HTR-8/SVneo (cell line): ENCODE data around the gene SPCS3.
"Not testable (repeated sequence)": the region's sequence is repeated elsewhere in the genome, so short reads cannot be mapped to it uniquely, and the experiment has no call there.

Experiments used
- DNase-seq: peaks from one replicate; pipeline ENCODE4 v3.0.0; 2011; ENCODE audit warnings: low spot score, mixed read lengths; ENCODE audit not compliant: insufficient read length
- FAIRE-seq: peaks from 2 replicates; lab custom pipeline; 2011; peaks lifted over from hg19 to GRCh38; lab: Jason Lieb, UNC

The SPCS3 gene

GRCh38 chr4:176302283-176303275 is 17.2 kb upstream of the SPCS3 start:
- DNase-seq, result peak; percentile 72
- no peak for FAIRE-seq

GRCh38 chr4:176303938-176304337 is 15.8 kb upstream of the SPCS3 start:
- no peak for FAIRE-seq
- no peak for DNase-seq

- DNase-seq (no peak), FAIRE-seq (no peak)
Measured at GRCh38 chr4:176306837-176307665, 12.7 kb upstream of the SPCS3 start.

- FAIRE-seq (no peak), DNase-seq (no peak)
Measured at GRCh38 chr4:176307666-176307930, 12.2 kb upstream of the SPCS3 start.

GRCh38 chr4:176308441-176308840 is 11.3 kb upstream of the SPCS3 start:
- DNase-seq, result no peak
- FAIRE-seq, result no peak

- DNase-seq, result no peak
Measured at GRCh38 chr4:176309046-176309445, 10.7 kb upstream of the SPCS3 start.

GRCh38 chr4:176309772-176310171 is 10.0 kb upstream of the SPCS3 start:
- FAIRE-seq (peak; percentile 51), DNase-seq (no peak)

More at GRCh38 chr4:176309046-176309445, 10.7 kb upstream of the SPCS3 start:
- FAIRE-seq, result no peak

- FAIRE-seq, result no peak
- no peak for DNase-seq
Measured at GRCh38 chr4:176313596-176314336, 6.0 kb upstream of the SPCS3 start.

GRCh38 chr4:176319151-176319703 is 539 bp upstream of the SPCS3 start:
- peak; percentile 22 for DNase-seq
- no peak for FAIRE-seq

- FAIRE-seq, result peak; percentile 76
Measured at GRCh38 chr4:176320340-176320975, 692 bp downstream of the SPCS3 start.

GRCh38 chr4:176320976-176321361 is 1.2 kb downstream of the SPCS3 start:
- FAIRE-seq, result no peak
- DNase-seq, result no peak

More at GRCh38 chr4:176320340-176320975, 692 bp downstream of the SPCS3 start:
- peak; percentile 73 for DNase-seq

GRCh38 chr4:176321589-176321988 is 1.8 kb downstream of the SPCS3 start:
- FAIRE-seq (no peak), DNase-seq (no peak)

- no peak for FAIRE-seq
- no peak for DNase-seq
Measured at GRCh38 chr4:176323511-176324160, 3.9 kb downstream of the SPCS3 start.

- DNase-seq, FAIRE-seq: not testable (repeated sequence)
Measured at GRCh38 chr4:176324876-176325275, 5.1 kb downstream of the SPCS3 start.

GRCh38 chr4:176333076-176333475 is 13.3 kb downstream of the SPCS3 start:
- DNase-seq, result no peak
- no peak for FAIRE-seq

- DNase-seq, result no peak
- peak; percentile 60 for FAIRE-seq
Measured at GRCh38 chr4:176334066-176334465, 14.3 kb downstream of the SPCS3 start.

GRCh38 chr4:176335421-176335820 is 15.7 kb downstream of the SPCS3 start:
- no peak for FAIRE-seq

GRCh38 chr4:176339936-176340761 is 20.4 kb downstream of the SPCS3 start:
- DNase-seq (no peak), FAIRE-seq (no peak)

More at GRCh38 chr4:176335421-176335820, 15.7 kb downstream of the SPCS3 start:
- peak; percentile 32 for DNase-seq
